B cell (primary cell): ENCODE measurements around the gene CDK4. TPM values are rescaled to one million over a fixed set of nuclear protein-coding genes. Genes with fewer than 3 reads are reported as not detected.

Experiments
- ATAC-seq: fragments of 200-7000 bp; cut with Tn5 transposase; one replicate; pipeline ENCODE4 v1.10.0; 2021; ENCODE audit warnings: low read depth, mild to moderate bottlenecking, moderate number of reproducible peaks, moderate library complexity
- CTCF ChIA-PET: fragments of 350-600 bp; sonication (Branson Sonifier 250); formaldehyde crosslinking; loops from one replicate; lab custom pipeline; 2021; ENCODE audit warnings: antibody characterized with exemption, inconsistent platforms; lab: Charles Lee
- POLR2A ChIA-PET: fragments of 350-600 bp; sonication (Branson Sonifier 250); formaldehyde crosslinking; loops from one replicate; lab custom pipeline; 2021; ENCODE audit warnings: antibody characterized with exemption; lab: Charles Lee
- DNase-seq: peaks from one replicate; pipeline ENCODE4 v3.0.0; 2013
- H2AFZ ChIP-seq: 2 replicates; pipeline ENCODE4 v1.6.1; 2012; ENCODE audit warnings: mild to moderate bottlenecking, low read depth, low read length; ENCODE audit not compliant: insufficient read depth, poor library complexity, severe bottlenecking
- H3K27ac ChIP-seq, 2 donors: 1 replicate in 1 of 2; 2 replicates in 1 of 2; pipeline ENCODE4 v1.5.1; 2012 to 2013; ENCODE audit warnings: low read length in 2 of 2, mild to moderate bottlenecking in 2 of 2, moderate library complexity in 1 of 2
- H3K27me3 ChIP-seq, 4 experiments: fragments of 200-600 bp in 1 of 4; sonication (generic) in 1 of 4; replicated peaks in 1 of 4; 1 replicate in 2 of 4; 2 replicates in 2 of 4; pipeline versions ENCODE4 v1.6.1 to v1.7.0; 2013 to 2016; ENCODE audit warnings: low read length in 3 of 4, mild to moderate bottlenecking in 2 of 4, mixed read lengths in 1 of 4, moderate library complexity in 1 of 4; ENCODE audit not compliant: insufficient read depth in 4 of 4, control insufficient read depth in 3 of 4; ENCODE audit errors: control extremely low read depth in 1 of 4
- H3K36me3 ChIP-seq, 2 experiments: replicated peaks in 1 of 2; 1 replicate in 1 of 2; 2 replicates in 1 of 2; pipeline versions ENCODE4 v1.6.1 to v1.7.1; 2013; ENCODE audit warnings: low read length in 1 of 2; ENCODE audit not compliant: insufficient read depth in 2 of 2, control insufficient read depth in 1 of 2; ENCODE audit errors: control extremely low read depth in 1 of 2, extremely low read depth in 1 of 2
- H3K4me1 ChIP-seq, 2 donors: fragments of 200-600 bp in 1 of 2; sonication (generic) in 1 of 2; 1 replicate in 1 of 2; 2 replicates in 1 of 2; pipeline versions ENCODE4 v1.5.1 to v1.6.1; 2013 to 2017; ENCODE audit warnings: low read length in 2 of 2; ENCODE audit not compliant: control insufficient read depth in 2 of 2, insufficient read depth in 2 of 2
- H3K4me2 ChIP-seq: replicated peaks from 2 replicates; pipeline ENCODE3; 2012; ENCODE audit warnings: mild to moderate bottlenecking, low read depth, low read length; ENCODE audit not compliant: poor library complexity, severe bottlenecking
- H3K4me3 ChIP-seq, 5 experiments: fragments of 200-600 bp in 1 of 5; sonication (generic) in 1 of 5; 1 replicate in 3 of 5; 2 replicates in 2 of 5; pipeline versions ENCODE4 v1.5.1 to v1.7.0; 2011 to 2016; ENCODE audit warnings: low read length in 4 of 5, mild to moderate bottlenecking in 4 of 5, low read depth in 2 of 5, control low read depth in 1 of 5, moderate library complexity in 1 of 5; ENCODE audit not compliant: insufficient read depth in 1 of 5; ENCODE audit errors: control extremely low read depth in 1 of 5, extremely low read depth in 1 of 5
- H3K79me2 ChIP-seq: fragments of 200-600 bp; sonication (generic); one replicate; pipeline ENCODE4 v1.6.0; 2016; ENCODE audit warnings: low read length; ENCODE audit not compliant: control insufficient read depth, insufficient read depth
- H3K9ac ChIP-seq: fragments of 200-600 bp; sonication (generic); 2 replicates; pipeline ENCODE4 v1.6.1; 2017; ENCODE audit warnings: mild to moderate bottlenecking, low read length, moderate library complexity
- H3K9me3 ChIP-seq, 3 donors: one replicate each; pipeline versions ENCODE4 v1.6.1 to v1.7.1; 2013; ENCODE audit warnings: low read length in 2 of 3; ENCODE audit not compliant: control insufficient read depth in 2 of 3, insufficient read depth in 1 of 3; ENCODE audit errors: control extremely low read depth in 1 of 3
- H4K20me1 ChIP-seq: 2 replicates; pipeline ENCODE4 v1.6.0; 2012; ENCODE audit warnings: mild to moderate bottlenecking, low read length; ENCODE audit not compliant: insufficient read depth, control insufficient read depth, poor library complexity, severe bottlenecking
- H3K27ac Mint-ChIP-seq: one replicate; pipeline ENCODE4 v1.8.0; 2021; ENCODE audit warnings: mixed read lengths
- H3K27me3 Mint-ChIP-seq: one replicate; pipeline ENCODE4 v1.8.0; 2021; ENCODE audit warnings: mixed read lengths
- H3K4me1 Mint-ChIP-seq: one replicate; pipeline ENCODE4 v1.8.0; 2021; ENCODE audit warnings: mixed read lengths
- H3K4me3 Mint-ChIP-seq: one replicate; pipeline ENCODE4 v1.8.0; 2021; ENCODE audit warnings: mixed read lengths
- H3K9me3 Mint-ChIP-seq: one replicate; pipeline ENCODE4 v1.8.0; 2022; ENCODE audit warnings: mixed read lengths; ENCODE audit not compliant: insufficient read depth
- CTCF ChIP-seq: fragments of 200-600 bp; IDR thresholded peaks from one replicate; pipeline ENCODE4 v1.8.0; 2022; ENCODE audit warnings: antibody characterized with exemption, mild to moderate bottlenecking
- EZH2 ChIP-seq: IDR thresholded peaks from 2 replicates; pipeline ENCODE4 v1.6.1; 2012; ENCODE audit warnings: borderline replicate concordance, low read depth, mild to moderate bottlenecking, moderate library complexity, low read length; ENCODE audit not compliant: insufficient read depth, poor library complexity, severe bottlenecking
- WGBS: methylation state at CpG from one replicate; pipeline ENCODE4 v1.1.5; 2013; ENCODE audit warnings: missing lambda C conversion rate; ENCODE audit not compliant: insufficient coverage; 5-methylcytosine and 5-hydroxymethylcytosine counted together
- intact Hi-C: fragments of 100-400 bp; cut with micrococcal nuclease; formaldehyde crosslinking; loops from one replicate; pipeline ENCODE4 v1.10.0; 2022
- polyA plus RNA-seq: library from polyadenylated mRNA; depleted of rRNA; stranded (reverse); fragments of >200 nt; gene quantifications from 2 replicates; pipeline ENCODE4 v1.2.3, GENCODE V29; 2012
- total RNA-seq, 2 donors: library from RNA; stranded (reverse); fragments of 120-200 nt in 1 of 2; gene quantifications; 1 replicate in 1 of 2; 2 replicates in 1 of 2; pipeline versions ENCODE4 v1.2.3 to v1.2.4, GENCODE V29; 2013 to 2022

Gene CDK4
- total and polyA plus RNA-seq, 2 donors (not counting 1 experiment from before 2014, with no cell fraction given): 34.8 to 44.6 TPM

- H3K79me2 ChIP-seq: peaks cover 56% of the 10 kb centered on the region
- no peak overlapping the region for H3K4me2 ChIP-seq
- no peak overlapping the region for H3K27ac Mint-ChIP-seq
- H4K20me1 ChIP-seq: peaks cover 75% of the 10 kb centered on the region
- H3K4me1 Mint-ChIP-seq: peaks cover 40% of the 10 kb centered on the region
- no peak overlapping the region for H3K4me3 Mint-ChIP-seq
- intact Hi-C loops: loop anchor here (5.0 to 10.0 kb wide), 5 partner anchors 73 to 675 kb away; partner anchors contain the start of genes CTDSP2, GLI1, INHBE and MARS1
- no peak overlapping the region for H3K4me3 ChIP-seq
- H3K36me3 ChIP-seq: peaks cover 1 to 41% of the 10 kb centered on the region in 2 experiments
- CTCF ChIA-PET: interaction anchor here (0.7 to 2.1 kb wide), 13 partner anchors 8 to 145 kb away, joined by 3 to 9 read pairs (median 5); partner anchors contain the start of genes EEF1AKMT3 and METTL1
- peak; percentile 56 for DNase-seq
- no peak overlapping the region for H2AFZ ChIP-seq
- peaks cover 7% of the 10 kb centered on the region for H3K27me3 Mint-ChIP-seq
- TF ChIP-seq EZH2 (no peak), CTCF (peak; percentile 71)
- POLR2A ChIA-PET: interaction anchor here (0.5 to 1.6 kb wide), 2 partner anchors 13 to 15 kb away, joined by 4 to 5 read pairs; partner anchors contain the start of genes EEF1AKMT3 and METTL1
- peaks cover 0 to 6% (median 2%) of the 10 kb centered on the region in 4 experiments for H3K27me3 ChIP-seq
- ATAC-seq: no peak
- H3K9ac ChIP-seq: no peak overlapping the region
- 50% methylated on average over 2 of the region's 3 CpGs for WGBS
- H3K27ac ChIP-seq: no peak overlapping the region
- no peaks in the 10 kb centered on the region for H3K9me3 ChIP-seq
- peaks cover 18 to 35% of the 10 kb centered on the region in 2 donors for H3K4me1 ChIP-seq
- H3K9me3 Mint-ChIP-seq: no peaks in the 10 kb centered on the region
These were observed 7.4 kb upstream of the CDK4 start for GRCh38 chr12:57759360-57759980.
